ENCODE results near the gene JMJD8.

DNA sequence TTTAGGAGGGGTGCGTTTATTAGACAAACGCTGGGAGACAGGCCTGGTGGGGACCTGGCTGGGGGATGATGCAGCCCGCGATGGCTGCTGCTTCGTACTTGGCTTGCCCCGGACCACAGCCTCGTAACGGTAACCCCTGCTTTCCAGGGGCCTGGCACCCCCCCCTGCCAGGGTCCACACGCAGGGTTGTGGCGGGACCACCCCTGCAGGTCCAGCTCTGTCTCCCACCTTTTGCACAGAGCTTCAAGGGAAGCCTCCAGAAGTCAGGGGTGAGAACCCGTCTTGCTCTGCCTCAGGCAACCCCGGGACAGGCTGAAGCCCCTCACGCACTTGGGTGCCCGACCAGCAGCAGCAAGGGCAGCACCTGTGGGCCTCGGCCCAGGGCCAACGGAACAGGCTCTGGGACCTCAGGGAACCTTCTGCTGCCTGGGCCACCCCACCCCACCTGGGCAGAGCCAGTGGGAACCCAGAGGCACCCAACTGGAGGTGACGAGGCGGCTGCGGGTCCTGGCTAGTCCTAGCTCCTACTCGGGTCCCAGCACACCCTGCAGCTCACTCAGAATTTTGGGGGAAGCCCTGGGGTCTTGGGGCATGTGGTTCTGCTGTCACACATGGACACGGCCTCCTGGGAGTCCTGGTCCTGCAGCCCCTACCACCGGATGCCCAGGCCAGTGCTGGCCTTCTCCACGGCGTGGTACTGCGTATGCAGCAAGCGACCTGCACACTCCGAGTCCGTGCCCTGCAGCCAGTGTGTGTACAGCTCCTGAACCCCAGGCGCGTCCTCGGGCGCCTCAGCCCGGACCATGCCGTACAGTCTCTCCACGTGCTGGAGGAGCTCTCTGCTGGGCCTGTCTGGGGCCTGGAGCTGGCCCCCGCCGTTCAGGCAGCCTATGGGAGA lies 45.9 kb upstream of the JMJD8 start:
- TF ChIP-seq POLR2AphosphoS5 (IDR thresholded peaks at IDR 0.05; ENCODE audit: low read depth, low read length) = no peak
- TF ChIP-seq TAF1 (IDR thresholded peaks at IDR 0.05; ENCODE audit: borderline replicate concordance, insufficient read depth, low read length) = no peak

Data from PFSK-1 (cell line).